HG03039 (cell line): Measurements from ENCODE around the gene EIF4G1.

ENCODE experiments used
- ATAC-seq: cut with Tn5 transposase; IDR thresholded peaks from one replicate; pipeline ENCODE4 v1.9.1; 2021; ENCODE audit warnings: mild to moderate bottlenecking, moderate library complexity; ENCODE audit not compliant: unreplicated experiment

EIF4G1 gene

GRCh38 chr3:184306341-184306972, 7.9 kb upstream of the EIF4G1 start:
- ATAC-seq: no peak

GRCh38 chr3:184307915-184308314, 6.5 kb upstream of the EIF4G1 start:
- no peak for ATAC-seq

- ATAC-seq: no peak
These were observed 5.7 kb upstream of the EIF4G1 start for GRCh38 chr3:184308744-184309143.

GRCh38 chr3:184311633-184312032, 2.8 kb upstream of the EIF4G1 start:
- no peak for ATAC-seq

GRCh38 chr3:184314700-184315542, 515 bp downstream of the EIF4G1 start:
- peak; percentile 42 for ATAC-seq

GRCh38 chr3:184315543-184315867, 1.1 kb downstream of the EIF4G1 start:
- no peak for ATAC-seq

- no peak for ATAC-seq
These were observed 1.7 kb downstream of the EIF4G1 start for GRCh38 chr3:184315871-184316661.

- ATAC-seq: no peak
These were observed 2.4 kb downstream of the EIF4G1 start for GRCh38 chr3:184316792-184317191.

- ATAC-seq: no peak
These were observed 2.8 kb downstream of the EIF4G1 start for GRCh38 chr3:184317201-184317600.

- ATAC-seq: no peak
These were observed 5.7 kb downstream of the EIF4G1 start for GRCh38 chr3:184320104-184320445.

- ATAC-seq: no peak
These were observed 7.3 kb downstream of the EIF4G1 start for GRCh38 chr3:184321666-184322065.

- no peak for ATAC-seq
These were observed 8.5 kb downstream of the EIF4G1 start for GRCh38 chr3:184322731-184323487.

GRCh38 chr3:184323696-184324095, 9.3 kb downstream of the EIF4G1 start:
- no peak for ATAC-seq

GRCh38 chr3:184325269-184325668, 10.9 kb downstream of the EIF4G1 start:
- ATAC-seq: no peak

GRCh38 chr3:184325715-184326369, 11.4 kb downstream of the EIF4G1 start:
- ATAC-seq: no peak

- ATAC-seq: no peak
These were observed 12.8 kb downstream of the EIF4G1 start for GRCh38 chr3:184327171-184327570.

GRCh38 chr3:184328516-184328915, 14.1 kb downstream of the EIF4G1 start:
- no peak for ATAC-seq

- no peak for ATAC-seq
These were observed 18.1 kb downstream of the EIF4G1 start for GRCh38 chr3:184332370-184333090.

- no peak for ATAC-seq
These were observed 18.8 kb downstream of the EIF4G1 start for GRCh38 chr3:184333190-184333589.

GRCh38 chr3:184333700-184334099, 19.3 kb downstream of the EIF4G1 start:
- no peak for ATAC-seq
